HG03342 (cell line): ENCODE measurements around the gene HDAC5.
A peak's percentile ranks its signal among the peaks of the same experiment; 100 is the strongest.
"Not testable (repeated sequence)": the region's sequence is repeated elsewhere in the genome, so short reads cannot be mapped to it uniquely, and the experiment has no call there.

Source experiments
- ATAC-seq: cut with Tn5 transposase; IDR thresholded peaks from one replicate; pipeline ENCODE4 v1.9.1; 2021; ENCODE audit warnings: mild to moderate bottlenecking, moderate library complexity; ENCODE audit not compliant: unreplicated experiment

Gene HDAC5

DNA sequence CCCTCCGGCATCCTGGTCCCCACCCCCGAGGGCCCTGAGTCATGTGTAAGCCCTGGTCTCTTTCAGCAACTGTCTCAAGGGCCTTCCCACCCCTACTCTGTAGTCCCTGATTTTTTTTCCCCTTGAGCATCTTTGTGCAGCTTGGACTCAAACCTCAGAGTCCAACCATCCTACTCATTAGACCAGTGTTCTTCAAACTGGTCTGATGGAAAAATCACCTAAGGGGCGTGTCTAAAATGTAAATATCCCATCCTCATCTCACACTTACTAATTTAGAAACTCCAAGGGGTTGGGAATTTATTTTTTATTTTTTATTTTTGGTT is 52.3 kb downstream of the HDAC5 start:
- no peak for ATAC-seq

DNA sequence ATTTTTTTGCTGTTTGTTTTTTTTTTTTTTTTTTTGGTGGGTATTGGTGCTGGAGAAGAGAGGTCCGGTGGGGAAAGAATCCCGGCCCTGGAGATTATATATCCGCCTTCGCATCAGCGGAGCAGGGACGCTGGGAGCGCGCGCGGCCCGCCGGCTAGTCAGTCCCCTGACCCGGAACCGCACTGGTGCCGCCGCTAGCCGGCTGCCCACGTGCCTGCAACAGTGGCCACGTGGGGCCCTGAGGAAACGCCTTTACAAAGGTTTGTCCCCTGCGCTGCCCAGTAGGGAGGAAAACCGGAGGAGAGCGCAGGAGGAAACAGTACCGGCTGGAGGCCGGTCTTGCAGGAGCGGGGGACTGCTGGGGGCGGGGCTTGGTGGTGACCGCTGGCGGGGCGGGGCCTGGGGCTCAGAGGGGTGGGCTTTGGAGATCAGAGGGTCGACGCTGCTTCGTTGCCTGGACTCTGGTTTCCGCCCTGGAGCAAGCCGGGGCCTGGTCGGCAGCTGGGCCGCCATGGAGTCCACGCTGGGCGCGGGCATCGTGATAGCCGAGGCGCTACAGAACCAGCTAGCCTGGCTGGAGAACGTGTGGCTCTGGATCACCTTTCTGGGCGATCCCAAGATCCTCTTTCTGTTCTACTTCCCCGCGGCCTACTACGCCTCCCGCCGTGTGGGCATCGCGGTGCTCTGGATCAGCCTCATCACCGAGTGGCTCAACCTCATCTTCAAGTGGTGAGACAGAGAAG is 52.8 kb downstream of the HDAC5 start, which contains the start of gene G6PC3:
TSS of gene G6PC3 (plus strand) at position 281 of the 743 bp plus-strand sequence. CDS start at position 512, 231 bp downstream.
- ATAC-seq: peak; percentile 63

DNA sequence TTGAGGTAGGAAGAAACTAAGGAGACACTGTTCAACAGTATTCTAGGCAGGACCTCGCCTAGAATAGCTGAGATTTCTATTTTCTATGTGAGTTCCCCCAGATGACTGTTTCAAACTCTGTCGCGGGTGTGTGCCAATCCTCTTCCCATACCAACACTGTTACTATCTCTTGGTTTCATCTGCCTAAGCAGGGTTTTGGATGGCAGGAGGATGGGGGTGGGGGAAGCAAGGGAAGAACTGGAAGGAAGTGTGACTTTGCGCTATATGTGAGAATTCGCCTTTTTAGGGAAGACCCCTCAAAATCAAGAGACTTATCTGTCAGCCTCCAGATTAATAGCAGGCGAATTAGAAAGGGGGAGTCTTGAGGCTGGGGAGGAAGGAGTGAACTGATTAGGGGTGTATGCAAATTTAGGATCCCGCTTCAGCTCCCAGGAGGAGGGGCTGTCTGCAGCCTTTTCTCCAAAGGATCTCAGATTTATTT is 53.4 kb downstream of the HDAC5 start:
- peak; percentile 6 for ATAC-seq

DNA sequence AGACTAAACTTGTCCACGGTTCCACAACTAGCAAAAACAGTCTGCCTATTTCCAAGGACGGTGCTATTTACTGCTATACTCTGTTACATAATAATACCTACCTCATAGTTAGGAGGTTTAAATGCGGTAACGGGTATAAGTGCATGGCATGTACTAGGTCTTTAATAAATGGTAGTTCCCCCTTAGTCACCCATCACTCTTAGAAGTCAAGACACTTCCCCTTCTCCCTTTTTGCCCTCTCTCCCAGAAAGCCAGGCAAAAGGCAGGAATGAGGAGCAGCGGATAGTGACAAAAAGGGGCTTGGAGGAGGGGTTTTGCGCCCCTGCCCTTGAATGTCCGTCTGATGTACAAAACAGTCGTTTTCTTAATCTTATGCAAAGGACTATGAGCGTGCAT is 55.9 kb downstream of the HDAC5 start:
- ATAC-seq: no peak

DNA sequence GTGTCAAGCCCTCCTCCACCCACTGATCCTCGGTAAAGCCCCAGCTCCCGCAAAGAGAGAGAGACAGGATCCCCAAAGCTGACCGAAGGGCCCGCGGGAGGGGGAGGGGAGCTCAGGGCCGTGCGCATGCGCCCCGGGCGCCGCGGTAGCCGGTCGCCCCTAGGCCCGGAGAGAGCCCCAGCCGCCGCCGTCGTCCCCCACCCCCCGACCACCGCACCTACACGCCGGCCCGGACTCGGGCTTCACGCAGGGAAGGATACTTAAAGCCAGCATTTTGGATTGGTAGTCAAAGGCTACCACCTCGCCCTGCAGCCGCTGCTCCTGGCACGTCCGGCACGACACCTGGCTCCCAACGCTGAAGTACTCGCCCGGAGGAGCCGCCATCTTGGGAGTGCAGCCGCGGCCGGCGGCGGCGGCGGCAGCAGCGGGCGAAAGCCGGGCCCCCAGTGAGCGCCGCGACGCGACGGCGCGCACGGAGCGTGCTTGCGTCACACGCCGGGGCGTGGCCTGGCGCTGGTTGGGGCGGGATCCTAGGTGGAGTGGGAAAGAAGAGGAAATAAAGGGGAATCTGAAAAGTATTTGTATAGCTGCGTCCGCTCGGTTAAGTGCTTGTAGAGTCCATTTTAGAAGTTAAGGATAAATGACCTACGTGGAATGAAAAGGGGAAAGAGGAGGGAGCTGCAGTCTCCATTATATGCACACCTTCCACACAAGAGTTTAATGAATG is 57.1 kb downstream of the HDAC5 start, which contains the start of gene LSM12:
TSS of gene LSM12 (minus strand) at position 468 of the 727 bp plus-strand sequence. CDS start at position 384, 84 bp downstream.
- peak; percentile 71 for ATAC-seq

DNA sequence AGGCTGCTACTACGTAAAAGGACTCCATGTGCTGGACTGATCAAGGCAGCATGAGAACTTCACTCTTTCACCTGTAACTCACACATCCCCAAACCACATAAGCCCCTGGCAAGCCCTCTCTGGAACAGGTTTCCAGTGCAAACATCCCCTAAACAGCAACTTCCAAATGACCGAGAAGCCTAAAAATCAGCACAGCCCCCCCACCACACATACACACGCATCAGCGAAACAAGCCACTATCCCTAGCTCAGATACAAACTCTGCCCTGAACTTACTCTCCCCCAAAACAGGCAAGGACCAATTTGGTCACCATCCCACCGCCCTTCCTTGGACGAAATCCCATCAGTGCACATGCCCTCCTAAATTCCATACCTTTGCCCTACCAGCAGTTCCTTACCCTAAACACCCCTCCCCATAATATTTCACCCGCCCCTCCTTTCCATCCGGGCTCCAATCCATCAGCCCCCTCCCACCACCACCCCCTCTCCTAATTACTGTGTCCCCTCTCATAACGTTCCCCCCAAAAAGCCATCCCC is 57.7 kb downstream of the HDAC5 start:
- no peak for ATAC-seq

DNA sequence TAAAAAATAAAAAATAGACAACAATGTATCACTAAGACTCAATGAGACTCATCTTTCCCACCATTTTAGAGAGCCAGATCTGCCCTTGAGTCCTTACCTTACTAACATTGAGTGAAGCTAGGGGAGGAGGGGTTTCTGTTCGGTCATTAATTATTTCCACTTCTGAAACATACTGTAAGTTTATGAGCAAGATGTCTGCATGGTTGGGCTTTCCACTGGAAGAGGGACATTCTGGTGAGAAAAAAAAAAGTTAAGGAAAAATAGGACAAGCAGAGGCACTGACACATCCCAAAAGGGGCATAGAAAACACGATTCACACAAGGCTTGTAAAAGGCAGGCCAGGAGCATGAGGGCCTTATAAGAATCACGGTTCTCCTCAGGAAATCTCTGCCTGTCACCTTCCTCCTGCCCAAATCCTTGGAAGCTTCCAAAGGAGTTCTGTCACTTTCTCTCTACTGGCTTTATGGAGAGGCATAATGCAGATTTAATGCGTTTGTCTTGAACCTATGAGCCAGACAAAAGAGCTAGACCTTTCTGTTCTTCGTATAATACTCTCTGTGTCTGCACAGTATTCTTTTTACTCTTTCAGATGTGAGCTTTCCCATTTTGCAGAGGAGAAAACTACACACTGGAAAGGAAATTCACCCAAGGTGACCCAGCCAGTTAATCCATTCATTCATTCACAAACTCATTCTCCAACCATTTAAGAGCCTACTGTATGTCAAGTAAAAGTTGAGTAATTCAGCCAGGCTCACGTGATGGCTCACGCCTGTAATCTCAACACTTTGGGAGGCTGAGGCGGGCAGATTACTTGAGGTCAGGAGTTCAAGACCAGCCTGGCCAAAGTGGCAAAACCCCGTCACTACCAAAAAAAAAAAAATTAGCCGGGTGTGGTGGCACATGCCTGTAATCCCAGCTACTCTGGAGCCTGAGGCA is 59.5 kb downstream of the HDAC5 start:
- no peak for ATAC-seq

DNA sequence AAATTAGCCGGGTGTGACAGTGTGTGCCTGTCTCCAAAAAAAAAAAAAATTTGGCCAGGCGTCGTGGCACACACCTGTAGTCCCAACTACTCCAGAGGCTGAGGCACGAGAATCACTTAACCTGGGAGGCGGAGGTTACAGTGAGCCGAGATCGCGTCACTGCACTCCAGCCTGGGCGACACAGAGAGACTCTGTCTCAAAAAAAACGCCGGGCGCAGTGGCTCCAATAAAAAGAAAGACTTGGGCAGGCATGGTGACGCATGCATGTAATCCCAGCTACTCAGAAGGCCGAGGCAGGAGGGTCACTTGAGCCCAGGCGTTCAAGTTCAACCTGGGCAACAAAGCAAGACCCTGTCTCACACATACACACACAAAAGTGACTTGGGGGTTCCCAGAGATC is 60.6 kb downstream of the HDAC5 start:
- no peak for ATAC-seq

DNA sequence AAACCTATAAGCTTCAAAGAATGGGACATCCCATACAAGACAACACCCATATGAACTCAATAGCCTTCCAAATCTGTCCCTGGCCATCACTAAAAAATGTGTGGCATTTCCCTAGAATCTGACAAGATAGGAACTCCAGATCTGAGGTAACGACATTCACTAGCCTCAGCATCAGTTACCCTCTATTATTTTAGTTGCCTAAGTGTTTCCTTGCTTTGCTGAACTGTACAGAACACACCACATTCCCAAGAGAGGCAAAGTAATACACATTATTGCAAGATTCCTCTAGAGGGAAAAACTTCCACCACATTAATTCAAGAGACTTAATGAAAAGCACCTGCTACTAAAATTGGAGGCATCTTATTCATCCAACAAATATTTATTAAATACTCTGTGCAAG is 62.0 kb downstream of the HDAC5 start:
- no peak for ATAC-seq

DNA sequence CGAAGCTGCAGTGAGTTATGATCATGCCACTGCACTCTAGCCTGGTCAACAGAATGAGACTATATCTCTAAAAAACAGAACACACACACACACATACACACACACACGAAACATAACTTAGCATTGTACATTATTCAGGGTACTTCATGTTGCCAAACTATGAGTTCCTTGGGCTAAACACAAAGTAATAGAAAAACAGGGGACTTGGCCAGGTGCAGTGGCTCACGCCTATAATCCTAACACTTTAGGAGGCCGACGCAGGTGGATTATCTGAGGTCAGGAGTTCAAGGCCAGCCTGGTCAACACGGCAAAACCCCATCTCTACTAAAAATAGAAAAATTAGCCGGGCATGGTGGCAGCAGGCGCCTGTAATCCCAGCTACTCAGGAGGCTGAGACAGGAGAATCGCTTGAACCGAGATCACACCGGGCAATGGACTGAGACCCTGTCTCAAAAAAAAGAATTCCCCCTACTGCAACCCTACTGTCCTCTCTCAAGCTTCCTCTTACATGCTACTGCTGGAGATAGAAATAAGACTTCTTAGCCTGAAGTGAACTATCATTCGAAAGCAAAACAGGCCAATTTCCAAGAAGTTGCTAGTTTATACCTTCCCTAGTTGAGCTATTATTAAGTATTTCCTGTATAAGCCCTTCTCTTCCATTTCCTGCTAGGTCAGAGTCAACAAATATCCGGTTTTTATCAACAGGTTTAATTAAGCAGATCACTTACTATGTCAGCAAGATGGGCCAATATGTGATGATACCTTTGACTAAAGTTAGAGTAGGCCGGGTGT is 64.1 kb downstream of the HDAC5 start:
- no peak for ATAC-seq

DNA sequence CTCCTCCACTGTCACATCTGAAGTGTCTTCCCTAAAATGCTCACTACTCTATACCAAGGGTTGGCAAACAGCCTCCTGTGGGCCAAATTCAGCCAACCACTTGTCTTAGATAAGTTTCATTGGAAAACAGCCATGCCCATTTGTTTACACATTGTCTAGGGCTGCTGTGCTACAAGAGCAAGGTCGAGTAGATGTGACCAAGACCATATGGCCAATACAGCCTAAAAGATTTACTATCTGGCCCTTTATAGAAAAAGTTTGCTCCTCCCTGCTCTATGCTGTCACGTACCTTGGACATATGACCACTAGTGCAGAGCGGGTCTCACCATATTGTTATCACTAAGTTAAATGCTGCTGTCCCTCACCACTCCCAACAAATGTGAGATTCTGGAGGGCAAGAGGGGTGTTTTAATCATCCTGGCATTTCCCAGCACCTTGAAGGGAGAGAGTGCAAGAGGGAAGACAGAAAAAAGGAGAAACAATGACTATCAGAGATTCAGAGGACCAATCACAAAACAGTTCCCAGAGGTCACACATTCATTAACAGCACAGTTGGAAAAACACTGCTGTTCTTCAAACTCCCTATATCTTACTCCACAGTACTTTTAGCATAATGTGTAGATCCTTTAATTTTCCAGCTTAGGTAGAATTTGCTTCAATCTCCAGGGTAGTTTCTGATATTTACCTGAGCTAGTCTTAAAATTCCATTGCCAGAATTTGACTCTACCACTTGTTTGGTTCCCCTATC is 70.1 kb downstream of the HDAC5 start:
- no peak for ATAC-seq

DNA sequence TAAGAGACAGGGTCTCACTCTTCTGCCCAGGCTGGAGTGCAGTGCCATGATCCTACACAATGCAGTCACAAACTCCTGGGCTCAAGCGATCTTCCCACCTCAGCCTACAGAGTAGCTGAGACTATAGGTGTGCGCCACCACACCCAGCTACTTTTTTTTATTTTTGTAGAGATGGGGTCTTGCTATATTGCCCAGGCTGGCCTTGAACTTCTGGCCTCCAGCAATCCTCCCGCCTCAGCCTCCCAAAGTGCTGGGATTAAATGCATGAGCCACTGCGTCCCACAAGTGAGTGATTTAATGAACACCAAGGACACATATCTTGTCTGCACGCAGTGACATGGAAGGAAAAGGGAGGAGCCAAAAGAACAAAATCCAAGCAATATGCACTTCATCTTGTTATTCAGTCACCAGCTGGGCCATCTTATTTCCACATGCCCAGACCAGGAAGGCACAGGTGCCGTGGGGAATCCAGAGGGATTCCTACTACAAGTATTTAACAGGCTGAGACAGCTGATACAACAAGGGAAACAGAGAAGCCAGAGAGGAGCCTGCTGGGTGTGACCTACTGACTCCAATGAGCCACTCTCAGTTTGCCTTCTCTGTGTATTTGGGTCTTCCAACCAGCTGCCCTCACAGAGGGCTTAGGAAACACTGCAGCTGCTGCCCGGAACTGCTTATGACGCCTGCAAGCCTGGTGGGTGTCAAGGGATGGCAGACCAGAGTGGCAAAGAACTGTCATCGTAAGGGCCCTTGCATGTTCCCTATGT is 74.0 kb downstream of the HDAC5 start:
- ATAC-seq: no peak

DNA sequence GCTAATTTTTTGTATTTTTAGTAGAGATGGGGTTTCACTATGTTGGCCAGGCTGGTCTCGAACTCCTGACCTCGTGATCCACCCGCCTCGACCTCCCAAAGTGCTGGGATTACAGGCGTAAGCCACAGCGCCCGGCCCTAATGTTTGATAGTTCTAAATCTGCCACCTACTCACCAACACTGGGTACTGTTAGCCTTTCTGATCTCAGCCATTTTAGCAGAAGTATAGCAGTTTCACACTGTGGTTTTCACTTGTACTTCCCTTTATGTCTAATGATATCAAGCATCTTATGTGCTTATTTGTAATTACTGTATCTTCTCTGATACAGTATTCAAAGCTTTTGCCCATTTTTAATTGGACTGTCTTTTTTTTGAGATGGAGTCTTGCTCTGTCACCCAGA is 76.5 kb downstream of the HDAC5 start:
- ATAC-seq: not testable (repeated sequence)

DNA sequence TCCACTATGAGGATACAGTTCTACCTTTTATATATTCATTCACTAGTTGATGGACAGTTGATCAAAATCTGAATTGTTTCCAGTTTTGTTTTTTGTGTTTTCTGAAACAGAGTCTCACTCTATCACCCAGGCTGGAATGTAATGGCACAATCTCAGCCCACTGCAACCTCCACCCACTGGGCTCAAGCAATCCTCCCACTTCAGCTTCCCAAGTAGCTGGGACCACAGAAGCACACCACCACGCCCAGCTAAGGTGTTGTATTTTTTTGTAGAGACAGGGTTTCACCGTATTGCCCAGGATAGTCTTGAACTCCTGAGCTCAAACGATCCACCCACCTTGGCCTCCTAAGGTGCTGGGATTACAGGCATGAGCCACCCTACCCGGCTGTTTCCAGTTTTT is 78.0 kb downstream of the HDAC5 start:
- ATAC-seq: no peak

DNA sequence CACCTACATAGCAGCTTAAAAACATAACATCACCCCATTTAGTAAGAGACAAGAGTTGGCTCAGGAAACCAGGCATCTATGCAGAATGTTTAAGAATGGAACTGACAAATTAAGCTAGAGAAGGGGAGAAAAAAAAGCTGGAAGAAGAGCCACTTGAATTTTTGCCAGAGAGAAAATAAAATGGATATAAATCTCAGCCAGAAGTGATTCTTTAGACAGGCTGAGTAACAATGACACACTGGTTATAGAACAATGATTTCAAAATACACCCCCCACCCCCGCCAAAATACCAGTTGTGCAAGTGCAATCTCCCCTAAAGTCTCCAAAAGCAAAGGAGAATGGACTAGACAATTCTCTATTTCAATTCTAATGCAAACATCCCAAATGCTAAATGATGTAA is 79.4 kb downstream of the HDAC5 start:
- ATAC-seq: no peak

DNA sequence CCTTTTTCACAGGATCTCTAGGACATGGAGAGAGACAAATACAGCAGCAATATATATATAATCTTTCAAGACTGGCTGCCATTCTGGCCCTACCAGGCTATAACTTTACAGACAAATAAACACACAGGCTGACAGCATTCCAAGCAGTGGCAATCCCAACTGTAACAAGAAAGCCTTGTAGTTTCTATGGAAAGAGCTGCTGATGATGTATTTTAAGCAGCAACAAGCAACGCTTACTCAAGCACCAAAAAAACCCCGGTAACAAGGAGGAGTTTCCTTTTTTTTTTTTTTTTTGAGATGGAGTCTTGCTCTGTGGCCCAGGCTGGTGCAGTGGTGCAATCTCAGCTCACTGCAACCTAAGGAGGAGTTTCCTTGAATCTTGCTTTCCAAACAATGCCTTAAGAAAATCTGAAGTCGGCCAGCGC is 80.2 kb downstream of the HDAC5 start:
- ATAC-seq: no peak

DNA sequence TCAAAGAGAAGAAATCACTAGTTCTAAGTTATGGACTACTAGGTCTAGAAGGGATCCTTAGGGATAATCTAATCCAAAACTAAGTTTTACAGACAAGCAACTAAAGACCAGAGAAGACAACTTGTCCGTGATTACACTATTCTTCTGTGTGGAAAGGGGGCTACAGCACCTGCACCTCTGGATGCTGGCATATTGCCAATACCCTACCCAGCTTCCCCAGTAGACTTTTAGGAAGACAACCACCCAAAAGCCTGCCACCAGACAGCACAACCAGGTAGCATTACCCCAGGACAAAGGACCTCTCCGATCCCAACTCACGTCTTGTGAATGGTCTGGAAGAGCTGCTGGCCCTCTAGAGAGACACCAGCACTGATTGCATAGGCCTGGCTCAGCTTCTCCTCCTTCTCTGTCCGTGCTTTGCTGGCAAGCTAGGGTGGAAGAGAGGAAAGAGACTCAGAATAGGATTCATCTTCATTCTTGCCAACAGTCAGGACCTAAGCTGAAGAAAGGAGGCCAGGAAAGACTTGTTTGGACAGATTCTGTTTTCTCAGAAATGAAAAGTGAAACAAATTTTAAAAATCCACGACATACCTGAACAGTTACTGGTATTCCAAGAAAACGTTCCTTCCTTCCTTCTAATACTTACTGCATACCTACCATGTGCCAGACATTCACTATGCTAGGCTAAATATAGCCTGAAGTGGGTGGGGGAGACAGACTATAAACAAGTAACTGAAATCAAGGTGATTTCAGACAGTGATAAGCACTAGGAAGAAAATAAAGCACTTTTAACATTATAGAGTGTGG is 83.4 kb downstream of the HDAC5 start:
- ATAC-seq: no peak

DNA sequence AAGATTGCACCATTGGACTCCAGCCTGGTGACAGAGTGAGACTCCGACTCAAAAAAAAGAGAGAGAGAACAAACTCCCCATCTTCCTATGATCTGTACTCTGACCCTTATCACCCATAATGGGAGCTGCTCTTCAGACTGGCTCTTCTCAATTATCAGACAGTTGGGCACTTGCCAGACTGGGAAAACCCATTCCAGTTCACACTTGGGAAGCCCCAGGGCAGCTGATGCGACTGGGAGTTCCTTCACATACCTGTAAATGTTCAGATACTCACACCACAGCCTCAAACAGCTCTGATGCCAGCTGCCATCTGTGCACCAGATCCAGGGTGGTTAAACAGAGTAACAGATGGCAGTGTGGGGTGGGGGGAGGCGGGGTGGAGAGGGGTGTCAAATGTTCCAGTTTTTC is 84.8 kb downstream of the HDAC5 start:
- ATAC-seq: no peak
